B cell (primary cell): ENCODE results near the gene ATAD1.

ENCODE experiments used
- CTCF ChIP-seq: fragments of 200-600 bp; IDR thresholded peaks from one replicate; pipeline ENCODE4 v1.8.0; 2022; ENCODE audit warnings: antibody characterized with exemption, mild to moderate bottlenecking
- EZH2 ChIP-seq: IDR thresholded peaks from 2 replicates; pipeline ENCODE4 v1.6.1; 2012; ENCODE audit warnings: borderline replicate concordance, low read depth, mild to moderate bottlenecking, moderate library complexity, low read length; ENCODE audit not compliant: insufficient read depth, poor library complexity, severe bottlenecking

GRCh38 chr10:87761892-87762291 is 56.1 kb downstream of the ATAD1 start:
- TF ChIP-seq CTCF = no peak
- no peak for TF ChIP-seq EZH2
